HG02623 (cell line): ENCODE data around the gene DEPDC5.

ENCODE experiments used
- ATAC-seq: cut with Tn5 transposase; IDR thresholded peaks from one replicate; pipeline ENCODE4 v1.9.1; 2021; ENCODE audit warnings: moderate library complexity; ENCODE audit not compliant: unreplicated experiment

DEPDC5 gene

GRCh38 chr22:31945443-31945855 lies 191.6 kb downstream of the DEPDC5 start:
- ATAC-seq: no peak

- no peak for ATAC-seq
Measured at GRCh38 chr22:31945971-31946680, 192.3 kb downstream of the DEPDC5 start.

DNA sequence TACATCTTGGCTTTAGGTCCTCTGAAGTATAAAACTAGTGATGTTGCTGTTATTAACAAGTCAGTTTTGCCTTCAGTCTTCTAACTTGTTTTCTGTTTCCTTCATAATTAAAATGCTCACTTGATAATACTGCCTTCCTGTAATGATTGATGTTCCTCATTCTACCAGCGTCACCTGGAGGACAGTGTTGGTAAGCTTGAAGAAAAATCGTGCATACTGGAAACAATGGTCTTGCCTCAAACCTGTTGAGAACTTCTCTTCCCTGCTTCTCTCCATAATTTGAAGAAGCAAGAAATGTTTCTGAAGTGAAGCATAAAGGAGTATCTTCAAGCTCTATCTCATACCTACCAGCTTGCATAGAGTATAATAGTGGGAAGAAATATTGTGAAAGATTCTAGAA lies 193.5 kb downstream of the DEPDC5 start:
- ATAC-seq: no peak

DNA sequence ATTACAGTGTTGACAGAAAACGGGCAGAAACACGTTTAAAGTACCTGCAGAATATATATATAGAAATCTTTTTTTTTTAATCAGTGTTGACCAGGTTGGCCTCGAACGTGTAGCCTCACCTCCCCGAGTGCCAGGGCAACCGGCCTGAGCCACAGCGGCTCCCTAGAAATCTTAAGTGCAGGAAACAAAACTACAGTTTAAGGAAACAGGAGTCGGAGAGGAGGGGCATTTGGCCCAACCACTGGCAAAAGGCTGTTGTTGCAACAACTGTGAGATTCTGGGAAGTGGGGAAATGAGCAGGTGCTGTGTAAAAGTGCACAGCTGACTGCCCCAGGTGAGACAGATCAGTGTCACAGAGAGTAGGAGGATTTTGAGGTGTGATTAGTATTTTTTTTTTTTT lies 194.2 kb downstream of the DEPDC5 start:
- ATAC-seq: no peak

- ATAC-seq: no peak
Measured at GRCh38 chr22:31950226-31950625, 196.4 kb downstream of the DEPDC5 start.

- ATAC-seq: no peak
Measured at GRCh38 chr22:31951194-31952093, 197.6 kb downstream of the DEPDC5 start.

DNA sequence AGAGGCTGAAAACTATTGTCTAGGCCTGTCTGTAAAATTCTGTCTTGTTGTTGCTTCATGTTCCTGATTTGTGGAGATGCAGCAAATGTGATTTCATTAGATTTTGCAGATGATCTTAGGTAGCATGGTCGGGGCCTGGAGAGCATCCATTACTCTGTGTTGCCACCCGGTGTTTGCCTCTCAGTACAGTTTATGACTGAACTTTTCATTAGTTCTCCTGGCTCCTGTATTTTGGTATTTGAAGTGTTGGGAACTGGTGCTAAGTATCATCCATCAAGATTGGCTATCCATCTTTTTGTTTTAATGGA lies 198.2 kb downstream of the DEPDC5 start:
- no peak for ATAC-seq

DNA sequence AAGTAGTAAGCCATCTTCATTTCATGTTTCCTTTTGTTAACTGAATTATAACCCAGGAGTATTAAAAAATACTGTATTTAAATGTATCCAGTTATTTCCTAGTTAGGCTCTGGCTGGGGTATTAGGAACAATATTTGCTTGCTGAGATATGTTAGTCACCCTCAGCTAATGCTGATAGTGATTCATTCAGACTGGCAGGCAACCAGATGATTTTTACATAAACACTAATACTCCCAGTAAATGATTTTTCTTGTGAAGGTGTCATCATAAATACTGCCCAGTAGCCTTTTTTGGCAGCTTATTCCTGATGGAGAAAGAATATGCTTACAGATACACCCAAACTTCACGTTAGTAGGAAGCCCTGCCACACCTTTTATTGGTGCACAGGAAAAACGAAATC lies 198.7 kb downstream of the DEPDC5 start:
- ATAC-seq: no peak

DNA sequence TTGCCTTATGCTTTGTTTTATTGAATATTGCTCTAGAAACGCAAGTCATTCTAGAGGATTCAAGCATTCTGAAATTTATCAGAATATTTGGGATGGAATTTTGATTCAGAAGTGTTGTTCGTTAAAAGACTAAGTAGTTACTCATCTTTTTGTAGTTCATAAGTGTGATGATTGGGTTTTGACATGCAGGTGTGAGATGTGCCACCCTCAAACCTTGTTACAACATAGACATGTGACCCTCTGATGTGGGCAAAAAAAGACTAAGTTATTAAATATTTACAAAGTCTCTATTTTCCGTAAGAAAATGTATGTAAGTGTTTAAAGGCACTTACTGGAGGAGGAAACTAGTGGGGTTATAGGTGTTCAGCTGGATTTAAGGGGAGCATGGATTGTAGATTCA lies 199.4 kb downstream of the DEPDC5 start:
- no peak for ATAC-seq

DNA sequence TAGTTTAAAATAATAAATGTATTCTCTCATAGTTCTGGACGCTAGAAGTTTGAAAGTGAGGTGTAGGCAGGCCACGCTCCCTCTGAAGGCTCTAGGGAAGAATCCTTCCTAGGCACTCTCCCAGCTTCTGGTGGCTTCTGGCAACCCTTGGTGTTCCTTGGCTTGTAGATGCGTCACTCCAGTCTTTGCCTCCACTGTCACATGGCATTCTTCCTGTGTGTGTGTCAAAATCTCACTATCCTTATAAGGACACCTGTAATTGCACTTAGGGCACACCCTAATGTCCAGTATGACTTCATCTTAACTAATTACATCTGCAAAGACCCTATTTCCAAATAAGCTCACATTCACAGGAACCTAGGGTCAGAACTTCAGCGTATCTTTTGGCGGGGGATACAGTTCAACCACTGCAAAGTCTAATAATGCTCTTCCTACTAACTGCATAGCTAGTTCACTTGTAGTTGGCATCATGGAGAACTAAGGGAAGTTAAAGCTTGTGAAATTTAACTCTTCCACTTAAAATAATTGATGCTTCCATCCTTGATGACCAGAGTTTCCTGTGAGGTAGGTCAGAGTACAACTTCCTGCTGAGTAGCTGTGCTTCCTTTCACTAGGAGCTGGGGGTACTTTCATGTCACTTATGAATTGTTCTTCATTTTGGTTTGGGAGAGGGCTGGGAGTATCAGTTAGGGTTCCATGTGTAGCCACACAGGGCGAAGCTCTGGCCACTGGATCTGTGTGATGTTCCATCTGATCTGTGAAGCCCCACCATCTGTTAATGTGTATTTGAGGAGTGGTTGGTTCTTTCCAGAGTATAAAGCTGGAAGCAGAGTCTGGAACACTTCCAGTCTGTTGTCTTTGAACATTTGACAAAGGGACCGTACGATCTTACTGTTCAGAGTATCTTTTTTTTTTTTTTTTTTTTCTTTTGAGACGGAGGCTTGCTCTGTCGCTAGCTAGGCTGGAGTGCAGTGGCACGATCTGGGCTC lies 201.0 kb downstream of the DEPDC5 start:
- ATAC-seq: no peak

DNA sequence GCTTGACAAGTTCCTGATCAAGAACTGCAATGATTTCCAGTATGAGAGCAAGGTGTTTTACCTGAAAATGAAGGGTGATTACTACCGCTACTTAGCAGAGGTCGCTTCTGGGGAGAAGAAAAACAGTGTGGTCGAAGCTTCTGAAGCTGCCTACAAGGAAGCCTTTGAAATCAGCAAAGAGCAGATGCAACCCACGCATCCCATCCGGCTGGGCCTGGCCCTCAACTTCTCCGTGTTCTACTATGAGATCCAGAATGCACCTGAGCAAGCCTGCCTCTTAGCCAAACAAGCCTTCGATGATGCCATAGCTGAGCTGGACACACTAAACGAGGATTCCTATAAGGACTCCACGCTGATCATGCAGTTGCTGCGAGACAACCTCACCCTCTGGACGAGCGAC lies 202.5 kb downstream of the DEPDC5 start:
- ATAC-seq: no peak
